Astrocyte of the spinal cord (primary cell): ENCODE measurements around the gene NTNG2.

Source experiments
- DNase-seq: peaks from one replicate; pipeline ENCODE4 v3.0.0; 2011; ENCODE audit warnings: low read depth, low spot score
- H3K4me3 ChIP-seq: 2 replicates; pipeline ENCODE4 v1.5.1; 2011; ENCODE audit warnings: low read depth, mild to moderate bottlenecking, low read length, moderate library complexity
- in situ Hi-C: cut with HindIII; loops from 2 replicates; pipeline ENCODE4 v1.10.0; 2017; ENCODE audit warnings: low sequenced_read_pairs
- TF ChIP-seq, protein P1 (sequence below): IDR thresholded peaks from 2 replicates; pipeline ENCODE4 v1.5.1; 2012; ENCODE audit warnings: low read depth, mild to moderate bottlenecking, low read length, inconsistent platforms

Gene NTNG2

GRCh38 chr9:132169672-132170392 lies 8.0 kb downstream of the NTNG2 start:
- in situ Hi-C loops = no loop called here
- no peak overlapping the region for H3K4me3 ChIP-seq
- DNase-seq = no peak
- TF ChIP-seq, protein P1, sequence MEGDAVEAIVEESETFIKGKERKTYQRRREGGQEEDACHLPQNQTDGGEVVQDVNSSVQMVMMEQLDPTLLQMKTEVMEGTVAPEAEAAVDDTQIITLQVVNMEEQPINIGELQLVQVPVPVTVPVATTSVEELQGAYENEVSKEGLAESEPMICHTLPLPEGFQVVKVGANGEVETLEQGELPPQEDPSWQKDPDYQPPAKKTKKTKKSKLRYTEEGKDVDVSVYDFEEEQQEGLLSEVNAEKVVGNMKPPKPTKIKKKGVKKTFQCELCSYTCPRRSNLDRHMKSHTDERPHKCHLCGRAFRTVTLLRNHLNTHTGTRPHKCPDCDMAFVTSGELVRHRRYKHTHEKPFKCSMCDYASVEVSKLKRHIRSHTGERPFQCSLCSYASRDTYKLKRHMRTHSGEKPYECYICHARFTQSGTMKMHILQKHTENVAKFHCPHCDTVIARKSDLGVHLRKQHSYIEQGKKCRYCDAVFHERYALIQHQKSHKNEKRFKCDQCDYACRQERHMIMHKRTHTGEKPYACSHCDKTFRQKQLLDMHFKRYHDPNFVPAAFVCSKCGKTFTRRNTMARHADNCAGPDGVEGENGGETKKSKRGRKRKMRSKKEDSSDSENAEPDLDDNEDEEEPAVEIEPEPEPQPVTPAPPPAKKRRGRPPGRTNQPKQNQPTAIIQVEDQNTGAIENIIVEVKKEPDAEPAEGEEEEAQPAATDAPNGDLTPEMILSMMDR = peak; percentile 85

DNA sequence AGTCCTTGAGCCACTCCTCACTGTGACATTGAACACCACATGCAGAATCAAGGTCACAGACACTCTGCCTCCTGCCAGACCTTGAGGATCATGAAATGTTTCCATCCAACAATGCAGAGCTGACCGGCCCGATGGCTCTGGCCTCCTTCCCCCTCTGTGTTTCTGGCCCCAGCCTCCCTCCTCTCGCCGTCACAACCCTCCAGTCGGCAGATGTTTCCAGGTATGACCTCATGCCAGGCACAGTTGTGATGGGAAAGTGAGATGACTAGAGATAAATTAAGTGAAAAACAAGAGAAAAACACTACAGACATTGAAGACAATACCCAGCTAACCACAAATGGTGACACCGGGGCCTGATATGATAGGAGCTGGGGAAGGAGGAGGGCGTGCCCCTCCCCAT lies 9.8 kb downstream of the NTNG2 start:
- in situ Hi-C loops = no loop called here
- no peak for DNase-seq
- no peak overlapping the region for H3K4me3 ChIP-seq
- TF ChIP-seq, protein P1 = no peak

DNA sequence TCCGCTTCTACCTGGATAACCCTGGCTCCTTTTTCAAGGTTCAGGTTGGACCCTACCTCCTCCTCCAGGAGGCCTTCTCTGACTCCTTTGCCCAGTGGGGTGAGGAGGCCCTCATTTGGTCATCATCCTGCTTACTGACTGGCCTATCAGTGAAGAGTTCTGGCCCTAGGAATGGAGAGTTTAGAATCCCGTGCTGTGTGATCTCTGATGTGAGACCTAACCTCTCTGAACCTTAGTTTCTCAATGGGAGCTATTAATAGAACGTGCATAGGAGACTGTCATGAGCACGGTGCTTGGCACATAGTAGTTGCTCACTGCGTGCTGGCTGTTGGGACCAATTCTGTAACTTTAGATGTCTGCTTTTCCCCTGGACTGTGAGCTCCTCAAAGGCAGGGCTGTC lies 10.3 kb downstream of the NTNG2 start:
- in situ Hi-C loops = no loop called here
- DNase-seq = no peak
- no peak overlapping the region for H3K4me3 ChIP-seq
- TF ChIP-seq, protein P1 = no peak

GRCh38 chr9:132175431-132175830 lies 13.6 kb downstream of the NTNG2 start:
- DNase-seq = no peak
- no peak overlapping the region for H3K4me3 ChIP-seq
- in situ Hi-C loops = no loop called here
- TF ChIP-seq, protein P1 = no peak

GRCh38 chr9:132176338-132176737 lies 14.5 kb downstream of the NTNG2 start:
- in situ Hi-C loops = no loop called here
- H3K4me3 ChIP-seq = no peak overlapping the region
- DNase-seq = no peak
- TF ChIP-seq, protein P1 = no peak

DNA sequence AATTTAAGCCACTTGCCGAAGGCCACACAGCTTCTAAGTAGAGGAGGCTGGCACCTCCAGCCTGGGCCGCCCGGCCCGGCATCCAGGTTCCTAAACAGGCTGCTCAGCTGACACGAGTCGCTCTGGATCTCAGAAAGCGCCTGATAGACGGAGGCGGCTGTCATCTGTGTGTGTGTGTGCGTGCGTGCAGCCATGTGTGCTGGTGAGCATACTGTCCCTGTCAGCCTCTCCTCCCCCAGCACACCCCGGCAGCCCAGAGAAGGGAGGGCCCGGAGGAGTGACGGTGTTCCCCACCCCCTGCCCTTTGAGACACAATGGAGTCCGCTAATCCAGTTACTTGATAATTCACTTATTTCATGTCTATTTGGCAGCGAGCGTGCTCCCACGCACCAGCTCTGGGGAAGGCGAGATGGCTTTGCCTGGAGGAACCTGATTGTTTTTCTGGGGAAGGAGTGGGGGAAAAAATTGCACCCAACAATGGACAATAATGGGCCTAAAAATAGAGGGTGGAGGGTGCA lies 20.0 kb downstream of the NTNG2 start:
- no peak overlapping the region for H3K4me3 ChIP-seq
- TF ChIP-seq, protein P1 = no peak
- in situ Hi-C loops = no loop called here
- no peak for DNase-seq
